ENCODE data around the gene SYNGR3.
"Not testable (repeated sequence)": the region's sequence is repeated elsewhere in the genome, so short reads cannot be mapped to it uniquely, and the experiment has no call there.

Gene SYNGR3

DNA sequence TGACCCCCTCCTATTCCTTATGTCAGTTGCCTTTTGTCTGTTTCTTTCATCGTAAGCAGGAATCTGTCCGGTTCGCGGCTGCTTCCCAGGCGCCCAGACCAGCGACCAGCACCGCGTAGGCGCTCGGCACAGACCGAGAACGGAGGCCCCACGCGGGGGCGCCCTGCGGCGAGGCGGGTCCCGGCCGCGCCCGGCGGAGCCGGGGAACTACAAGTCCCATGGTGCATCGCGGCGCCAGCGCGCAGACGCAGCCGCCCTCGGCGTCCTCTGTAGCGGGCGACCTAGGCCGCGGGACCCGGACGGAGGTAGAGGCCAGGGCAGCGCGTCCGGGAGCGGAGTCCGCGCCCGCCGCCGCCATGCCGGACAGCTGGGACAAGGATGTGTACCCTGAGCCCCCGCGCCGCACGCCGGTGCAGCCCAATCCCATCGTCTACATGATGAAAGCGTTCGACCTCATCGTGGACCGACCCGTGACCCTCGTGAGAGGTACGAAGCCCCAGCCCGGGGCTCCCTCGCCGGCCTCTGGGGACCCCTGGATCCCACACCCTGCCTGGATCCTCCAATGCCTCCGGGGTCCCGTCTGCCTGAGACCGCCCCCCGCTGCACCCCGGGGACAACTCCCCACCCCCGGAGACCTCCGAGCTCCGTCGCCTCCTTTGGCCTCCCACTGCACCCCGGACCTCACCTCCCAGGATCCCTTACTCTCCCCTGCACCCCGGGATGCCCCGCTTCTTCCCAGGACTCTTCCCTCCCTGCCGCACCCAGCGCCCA is 30.3 kb upstream of the SYNGR3 start, which contains the start of gene NDUFB10:
NDUFB10 (plus strand) TSS at position 270 of the 771 bp plus-strand sequence; CDS start at position 357, 87 bp downstream.
- peak; percentile 87 for DNase-seq

DNA sequence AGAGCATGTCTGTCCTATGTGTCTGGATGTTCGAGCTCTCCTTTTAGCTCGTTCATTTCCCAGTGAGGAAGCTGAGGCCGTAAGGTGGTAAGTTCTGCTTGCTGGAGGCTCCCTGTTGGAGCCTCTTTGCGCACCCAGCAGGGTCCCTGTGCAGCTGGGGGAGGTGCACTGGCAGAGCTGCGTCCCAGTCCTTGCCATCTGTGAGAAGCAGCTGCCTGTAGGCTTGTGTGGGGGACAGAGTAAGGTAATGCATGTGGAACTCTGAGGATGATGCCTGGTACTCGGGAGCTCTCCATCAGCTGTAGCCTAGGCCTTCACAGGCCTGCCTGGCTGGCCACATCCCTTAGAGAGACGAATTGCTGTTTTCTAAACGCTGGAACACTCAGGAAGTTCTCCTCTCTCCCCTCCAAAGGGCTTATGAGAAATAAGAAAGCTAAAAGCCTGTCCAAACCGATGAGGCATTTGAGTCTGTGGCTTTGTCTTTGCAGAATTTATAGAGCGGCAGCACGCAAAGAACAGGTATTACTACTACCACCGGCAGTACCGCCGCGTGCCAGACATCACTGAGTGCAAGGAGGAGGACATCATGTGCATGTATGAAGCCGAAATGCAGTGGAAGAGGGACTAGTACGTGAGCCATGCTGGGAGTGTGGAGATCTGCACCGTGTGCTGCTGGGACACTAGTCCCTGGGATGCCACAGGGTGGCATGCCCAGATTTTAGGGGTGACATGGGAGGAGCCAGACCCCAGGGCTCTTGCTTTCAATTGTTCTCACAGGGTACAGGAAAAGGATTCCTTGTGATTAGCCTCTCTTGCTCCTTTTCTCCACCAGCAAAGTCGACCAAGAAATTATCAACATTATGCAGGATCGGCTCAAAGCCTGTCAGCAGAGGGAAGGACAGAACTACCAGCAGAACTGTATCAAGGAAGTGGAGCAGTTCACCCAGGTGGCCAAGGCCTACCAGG is 28.8 kb upstream of the SYNGR3 start:
- peak; percentile 68 for DNase-seq

DNA sequence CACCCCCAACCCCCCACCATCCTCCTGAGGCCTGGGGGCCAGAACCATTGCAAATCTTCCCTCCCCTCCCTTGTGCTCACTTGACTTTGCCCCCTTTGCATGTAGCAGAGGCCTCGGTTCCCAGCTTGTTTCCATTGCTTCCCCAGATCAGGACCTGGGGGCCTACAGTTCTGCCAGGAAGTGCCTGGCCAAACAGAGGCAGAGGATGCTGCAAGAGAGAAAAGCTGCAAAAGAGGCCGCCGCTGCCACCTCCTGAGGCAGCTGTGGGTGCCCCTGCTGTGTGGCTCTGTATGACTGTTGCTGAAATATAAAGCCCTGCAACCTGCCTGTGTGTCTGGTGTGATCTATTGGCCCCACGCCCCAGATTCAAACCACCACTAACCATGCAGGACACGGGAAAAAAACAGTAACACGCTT is 28.1 kb upstream of the SYNGR3 start:
- no peak for DNase-seq

DNA sequence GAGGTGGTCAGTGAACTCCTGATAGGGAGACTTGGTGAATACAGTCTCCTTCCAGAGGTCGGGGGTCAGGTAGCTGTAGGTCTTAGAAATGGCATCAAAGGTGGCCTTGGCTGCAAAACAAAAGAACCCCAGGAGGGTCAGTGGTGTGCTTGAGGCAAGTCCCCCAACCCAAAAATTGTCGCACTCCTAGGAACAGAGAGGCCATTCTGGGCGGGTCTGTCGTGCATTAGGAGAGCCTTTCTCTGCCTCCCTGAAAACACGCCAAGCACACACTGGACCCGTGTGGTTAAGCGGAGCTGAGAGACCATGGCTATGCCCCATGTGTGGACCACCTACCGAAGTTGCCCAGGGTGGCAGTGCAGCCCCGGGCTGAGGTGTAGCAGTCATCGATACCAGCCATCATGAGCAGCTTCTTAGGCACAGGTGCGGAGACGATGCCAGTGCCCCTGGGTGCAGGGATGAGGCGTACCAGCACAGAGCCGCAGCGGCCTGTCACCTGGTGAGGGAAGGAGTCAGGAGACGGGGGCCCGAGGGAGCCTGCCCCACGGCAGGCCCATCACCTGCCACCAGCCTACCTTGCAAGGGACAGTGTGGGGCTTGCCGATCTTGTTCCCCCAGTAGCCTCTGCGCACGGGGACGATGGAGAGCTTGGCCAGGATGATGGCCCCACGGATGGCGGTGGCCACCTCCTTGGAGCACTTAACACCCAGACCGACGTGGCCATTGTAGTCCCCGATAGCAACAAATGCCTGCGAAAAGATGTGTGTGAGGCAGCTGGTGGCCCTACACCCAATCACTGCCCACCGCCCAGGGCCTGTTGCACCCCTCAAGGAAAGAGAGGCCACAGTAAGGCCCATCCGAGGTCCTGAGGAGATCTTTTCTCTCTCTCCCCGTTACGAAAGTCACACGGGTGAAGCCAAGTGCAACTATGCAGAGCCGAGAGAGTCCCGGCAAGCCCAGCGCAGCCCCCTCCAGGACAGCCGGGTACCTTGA is 27.3 kb upstream of the SYNGR3 start:
- not testable (repeated sequence) for DNase-seq

DNA sequence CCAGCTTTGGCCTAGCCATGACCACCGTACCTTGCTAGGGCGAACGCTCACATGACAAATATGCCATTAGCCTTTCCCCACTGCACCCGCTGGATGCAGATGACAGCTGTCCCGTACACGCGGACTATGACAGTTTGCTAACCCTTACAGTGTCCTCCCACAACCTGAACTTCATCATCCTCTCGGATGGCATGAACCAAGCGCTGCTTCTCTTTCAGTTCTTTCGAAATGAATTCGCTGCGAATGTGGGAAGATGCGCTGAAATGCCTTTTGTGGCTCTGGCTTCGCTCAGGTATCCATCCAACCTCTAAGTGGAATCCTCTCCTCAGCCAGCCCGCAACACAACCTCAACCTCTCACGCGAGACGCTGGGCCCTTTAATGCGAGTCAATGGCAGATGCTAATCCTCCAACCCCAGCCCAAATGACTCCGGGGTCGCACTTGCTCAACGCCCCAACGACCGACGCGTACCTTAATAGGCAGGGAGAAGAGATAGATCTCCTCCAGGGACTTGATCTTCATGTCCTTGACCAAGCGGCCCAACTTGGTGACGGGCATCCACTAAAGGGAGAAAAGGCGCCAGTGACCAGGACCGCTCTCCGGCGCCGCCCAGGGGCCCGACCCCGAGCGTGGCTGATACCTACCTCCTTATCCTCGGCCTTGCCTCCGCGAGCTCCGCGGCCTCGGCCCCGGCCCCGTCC is 25.8 kb upstream of the SYNGR3 start:
- no peak for DNase-seq

DNA sequence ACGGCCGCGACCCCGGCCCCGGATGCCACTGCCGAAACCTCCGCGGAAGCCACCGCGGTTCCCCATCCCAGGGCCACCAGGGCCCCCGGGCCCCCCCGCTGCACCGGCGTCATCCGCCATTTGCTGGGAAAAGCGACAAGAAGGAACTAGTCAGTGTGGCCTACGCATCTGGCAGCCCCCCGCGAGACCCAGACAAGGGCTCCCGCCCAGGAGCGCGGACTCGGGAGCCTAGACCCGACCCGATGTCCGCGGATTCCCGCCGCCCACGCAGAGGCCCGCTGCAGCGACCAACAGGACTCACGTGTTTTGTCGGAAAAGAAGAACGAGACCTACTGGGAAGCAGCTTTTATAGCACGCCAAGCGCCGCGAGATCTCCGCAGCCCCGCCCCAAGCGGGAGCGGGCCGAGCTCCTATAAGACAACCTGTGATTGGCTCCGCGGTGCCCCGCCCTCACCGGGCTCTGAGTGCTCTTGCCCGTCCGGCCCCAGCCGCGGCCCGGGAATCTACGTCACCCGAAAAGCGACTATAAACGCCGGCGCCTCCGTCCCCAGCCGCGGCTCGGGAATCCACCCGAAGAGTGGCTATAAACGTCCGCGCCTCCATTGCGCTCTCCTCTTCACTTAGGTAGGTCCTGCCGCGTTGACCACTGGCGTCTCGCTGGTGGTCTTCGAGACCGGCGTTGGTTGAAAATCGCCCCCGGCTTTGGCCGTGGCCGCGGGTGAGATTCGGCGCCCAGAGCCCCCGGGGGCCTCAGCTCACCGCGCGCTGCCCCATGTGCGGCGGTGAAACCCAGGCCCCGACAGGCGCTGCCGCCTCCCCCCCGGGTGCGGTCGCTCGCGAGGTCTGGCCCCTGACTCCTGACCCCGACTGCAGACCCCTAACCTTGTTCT is 25.0 kb upstream of the SYNGR3 start, which contains the start of gene RPS2:
RPS2 (minus strand) TSS at position 321 of the 890 bp plus-strand sequence; CDS start at position 120, 201 bp downstream.
- peak; percentile 99 for DNase-seq

DNA sequence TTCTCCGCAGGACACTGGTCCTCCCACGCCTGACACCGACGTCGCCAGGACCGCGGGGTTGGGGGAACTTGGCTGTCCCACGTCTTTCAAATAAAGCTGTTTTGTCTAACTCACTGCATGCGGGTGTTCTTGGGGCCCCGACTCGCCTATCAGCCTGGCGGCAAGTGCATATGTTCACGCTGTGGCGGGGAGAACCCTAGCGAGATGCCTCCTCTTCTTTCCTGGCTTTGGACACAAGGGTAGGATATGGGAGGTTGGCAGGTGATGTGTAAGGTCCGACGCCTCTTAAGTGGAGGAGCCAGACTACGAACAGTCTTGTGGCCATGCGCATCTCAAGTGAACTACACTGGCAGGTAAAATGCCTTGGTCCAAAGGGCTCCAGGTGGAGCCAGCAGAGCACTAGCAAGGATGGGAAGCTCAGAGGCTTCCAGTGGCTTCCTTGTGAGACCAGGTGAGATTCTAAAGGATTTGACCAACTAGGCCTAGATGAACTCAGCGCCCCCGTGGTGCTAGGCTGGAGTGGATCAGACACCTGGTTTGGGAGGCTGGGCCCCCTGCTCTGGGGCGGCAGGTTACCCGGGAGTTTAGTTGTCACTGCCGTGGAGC is 24.3 kb upstream of the SYNGR3 start:
- no peak for DNase-seq

DNA sequence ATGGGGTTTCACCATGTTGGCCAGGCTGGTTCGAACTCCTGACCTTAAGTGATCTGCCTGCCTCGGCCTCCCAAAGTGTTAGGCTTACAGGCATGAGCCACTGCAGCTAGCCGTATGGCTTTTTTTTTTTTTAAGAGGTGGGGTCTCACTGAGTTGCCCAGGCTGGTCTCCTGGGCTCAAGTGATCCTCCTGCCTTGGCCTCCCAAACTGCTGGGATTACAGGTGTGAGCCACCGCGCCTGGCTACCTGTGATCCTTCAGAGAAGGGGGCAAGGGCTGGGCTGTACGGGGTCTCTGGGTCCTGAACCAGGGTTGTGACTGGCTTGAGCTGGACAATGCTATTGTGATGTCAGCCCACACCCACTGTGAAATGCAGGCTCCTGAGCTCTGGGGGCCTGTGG is 23.3 kb upstream of the SYNGR3 start, which contains the start of gene RNF151:
RNF151 (plus strand) TSS at position 397 of the 400 bp plus-strand sequence. CDS start 26 bp downstream, outside the sequence.
- DNase-seq = no peak

DNA sequence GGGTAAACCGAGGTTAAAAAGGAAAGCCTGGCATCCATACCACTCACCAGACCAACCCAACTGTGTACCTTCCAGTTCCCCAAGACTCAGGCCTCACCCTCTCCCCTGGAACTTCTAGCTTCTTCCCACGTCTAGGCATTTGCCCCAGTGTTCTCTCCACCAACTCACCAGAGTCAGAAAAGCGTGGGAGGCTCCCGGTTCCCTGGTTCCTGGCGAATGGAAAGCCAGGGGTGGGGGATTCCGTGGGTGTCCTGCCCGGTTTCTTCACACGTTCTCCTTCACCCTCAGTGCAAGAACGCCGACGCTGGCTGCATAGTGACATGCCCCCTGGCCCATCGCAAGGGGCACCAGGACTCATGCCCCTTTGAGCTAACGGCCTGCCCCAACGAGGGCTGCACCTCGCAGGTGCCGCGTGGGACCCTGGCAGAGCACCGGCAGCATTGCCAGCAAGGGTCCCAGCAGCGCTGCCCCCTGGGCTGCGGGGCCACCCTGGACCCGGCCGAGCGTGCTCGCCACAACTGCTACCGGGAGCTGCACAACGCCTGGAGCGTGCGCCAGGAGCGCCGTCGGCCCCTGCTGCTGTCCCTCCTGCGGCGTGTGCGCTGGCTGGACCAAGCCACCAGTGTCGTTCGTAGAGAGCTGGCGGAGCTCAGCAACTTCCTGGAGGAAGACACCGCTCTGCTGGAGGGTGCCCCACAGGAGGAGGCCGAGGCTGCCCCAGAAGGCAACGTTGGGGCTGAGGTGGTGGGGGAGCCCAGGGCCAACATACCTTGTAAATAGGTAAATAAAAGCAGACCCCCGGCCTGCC is 21.4 kb upstream of the SYNGR3 start:
- DNase-seq = no peak

DNA sequence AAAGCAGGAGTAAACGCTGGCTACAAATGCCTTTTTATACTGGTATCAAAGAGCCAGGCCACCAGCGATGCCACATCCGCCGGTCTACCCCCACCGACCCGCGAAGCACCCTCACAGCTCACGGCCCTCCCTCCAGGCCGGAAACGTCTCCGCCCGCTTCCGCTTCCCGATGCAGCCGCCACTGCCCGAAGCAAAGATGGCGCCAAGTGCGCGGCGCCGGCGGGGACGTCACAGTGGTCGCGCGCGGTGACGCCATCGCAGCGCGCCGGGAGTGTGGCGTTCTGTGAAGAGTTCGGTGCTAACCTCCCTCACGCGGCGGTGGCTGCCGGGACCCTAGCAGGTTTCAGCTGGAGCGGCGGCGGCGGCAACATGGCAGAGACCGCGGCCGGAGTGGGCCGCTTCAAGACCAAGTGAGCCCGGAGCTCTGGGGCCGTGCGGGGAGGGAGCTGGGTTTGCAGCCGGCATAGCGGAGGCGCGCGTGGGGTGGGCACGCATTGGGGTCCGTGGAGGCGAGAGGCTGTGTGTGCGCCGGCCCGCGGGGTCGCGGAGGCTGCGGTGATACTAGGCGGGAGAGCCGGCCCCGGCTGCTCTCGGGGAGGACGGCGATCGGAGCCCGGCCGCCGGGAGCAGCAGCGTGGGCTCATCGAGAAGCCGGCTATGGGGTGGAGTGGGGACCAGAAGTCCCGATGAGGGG is 17.8 kb upstream of the SYNGR3 start, which contains the start of gene TBL3:
TBL3 (plus strand) TSS at position 258 of the 694 bp plus-strand sequence; CDS start at position 370, 112 bp downstream.
- DNase-seq = peak; percentile 94

DNA sequence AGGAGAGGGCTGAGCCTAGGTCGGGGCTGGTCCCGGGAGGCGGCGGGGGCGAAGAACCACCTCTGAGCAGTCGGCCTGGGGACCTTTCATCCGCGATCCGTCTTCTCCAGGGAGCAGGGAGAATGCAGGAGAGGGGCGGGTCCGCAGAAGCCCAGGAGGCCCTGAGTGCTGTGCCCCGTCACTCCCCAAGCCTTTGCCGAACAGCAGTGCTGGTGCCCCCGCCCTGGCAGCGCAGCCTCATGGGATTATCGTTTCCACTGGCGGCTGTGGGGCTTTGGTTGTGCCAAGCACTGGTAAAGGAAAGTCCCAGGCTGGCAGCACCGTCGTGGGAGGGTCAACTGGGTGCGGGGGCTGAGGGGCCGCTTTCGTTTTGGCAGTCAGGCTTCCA is 17.3 kb upstream of the SYNGR3 start:
- DNase-seq = no peak

DNA sequence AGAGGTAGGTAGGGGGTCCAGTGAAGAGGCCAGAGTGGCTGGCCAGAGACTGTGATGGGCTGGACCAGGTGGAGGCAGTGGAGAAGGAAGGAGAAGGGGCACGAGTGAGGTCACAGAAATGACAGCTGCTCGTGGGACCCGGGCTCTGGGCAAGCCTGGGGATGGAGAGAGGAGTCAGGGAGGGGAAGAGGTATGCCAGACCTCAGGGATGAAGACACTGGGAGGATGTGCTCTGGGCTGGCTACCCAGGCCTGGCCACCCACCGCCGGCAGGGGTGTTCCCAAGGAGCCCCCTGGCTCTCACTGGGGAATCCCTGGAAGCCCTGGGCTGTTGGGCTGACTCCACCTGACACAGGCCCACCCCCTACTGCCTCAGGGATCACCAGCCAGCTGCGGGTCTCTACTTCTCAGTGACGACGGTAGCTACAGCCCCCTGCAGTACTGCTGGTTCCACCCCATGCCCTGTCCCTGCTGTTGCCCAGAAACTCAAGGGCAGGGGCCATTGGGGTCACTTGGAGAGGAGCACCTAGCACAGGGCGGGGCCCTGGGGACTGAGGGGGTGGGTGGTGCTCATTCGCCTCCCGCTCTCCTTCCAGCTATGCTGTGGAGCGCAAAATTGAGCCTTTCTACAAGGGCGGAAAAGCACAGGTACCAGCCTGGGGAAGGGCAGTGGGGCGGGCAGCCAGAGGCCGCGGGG is 16.2 kb upstream of the SYNGR3 start:
- no peak for DNase-seq

DNA sequence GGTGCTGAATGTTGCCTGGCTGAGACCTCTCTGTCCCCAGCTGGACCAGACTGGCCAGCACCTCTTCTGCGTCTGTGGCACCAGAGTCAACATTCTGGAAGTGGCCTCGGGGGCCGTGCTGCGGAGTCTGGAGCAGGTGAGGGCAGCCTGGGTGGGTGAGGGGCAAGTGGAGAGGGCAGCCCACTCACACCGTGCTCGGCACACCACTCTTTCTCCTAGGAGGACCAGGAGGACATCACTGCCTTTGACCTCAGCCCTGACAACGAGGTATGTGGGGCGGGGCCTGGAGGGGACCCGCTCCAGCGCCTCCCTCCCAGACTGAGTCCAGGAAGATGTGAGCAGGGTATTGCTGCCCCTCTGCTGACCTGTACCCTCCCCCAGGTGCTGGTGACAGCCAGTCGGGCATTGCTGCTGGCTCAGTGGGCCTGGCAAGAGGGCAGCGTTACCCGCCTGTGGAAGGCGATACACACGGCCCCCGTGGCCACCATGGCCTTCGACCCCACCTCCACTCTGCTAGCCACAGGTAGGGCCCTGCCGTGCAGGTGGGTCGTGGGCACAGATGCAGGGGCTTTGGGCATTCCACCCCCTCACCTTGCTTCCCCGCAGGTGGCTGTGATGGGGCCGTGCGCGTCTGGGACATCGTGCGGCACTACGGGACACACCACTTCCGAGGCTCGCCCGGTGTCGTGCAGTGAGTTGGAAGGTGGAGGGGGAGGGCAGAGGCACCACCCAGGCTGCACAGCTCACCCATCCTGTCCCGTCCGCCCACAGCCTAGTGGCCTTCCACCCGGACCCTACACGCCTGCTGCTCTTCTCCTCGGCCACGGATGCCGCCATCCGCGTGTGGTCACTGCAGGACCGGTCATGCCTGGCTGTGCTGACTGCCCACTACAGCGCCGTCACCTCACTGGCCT is 15.4 kb upstream of the SYNGR3 start:
- no peak for DNase-seq

DNA sequence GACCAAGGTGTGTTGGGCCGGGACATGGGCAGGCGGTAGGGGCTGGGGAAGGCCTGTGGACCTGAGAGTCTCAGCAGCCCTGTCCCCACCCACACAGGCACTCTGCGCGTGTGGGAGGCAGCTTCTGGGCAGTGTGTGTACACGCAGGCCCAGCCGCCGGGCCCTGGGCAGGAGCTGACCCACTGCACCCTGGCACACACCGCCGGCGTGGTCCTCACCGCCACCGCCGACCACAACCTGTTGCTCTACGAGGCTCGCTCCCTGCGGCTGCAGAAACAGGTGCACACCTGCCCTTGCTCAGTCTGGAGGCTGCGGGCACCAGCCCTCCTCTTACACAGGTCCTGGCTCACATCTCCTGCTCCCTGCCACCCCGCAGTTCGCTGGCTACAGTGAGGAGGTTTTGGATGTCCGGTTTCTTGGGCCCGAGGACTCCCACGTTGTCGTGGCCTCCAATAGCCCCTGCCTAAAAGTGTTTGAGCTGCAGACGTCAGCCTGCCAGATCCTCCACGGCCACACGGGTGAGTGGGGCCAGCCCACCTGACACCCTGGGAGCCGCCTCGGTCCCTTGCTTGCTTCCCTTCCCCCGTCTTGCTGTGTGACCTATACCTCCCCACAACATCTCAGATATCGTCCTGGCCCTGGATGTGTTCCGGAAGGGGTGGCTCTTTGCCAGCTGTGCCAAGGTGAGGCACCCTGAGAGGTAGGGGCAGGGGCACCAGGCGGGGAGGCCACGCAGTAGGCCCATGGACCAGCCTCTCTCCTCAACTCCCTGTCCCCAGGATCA is 14.1 kb upstream of the SYNGR3 start:
- no peak for DNase-seq

DNA sequence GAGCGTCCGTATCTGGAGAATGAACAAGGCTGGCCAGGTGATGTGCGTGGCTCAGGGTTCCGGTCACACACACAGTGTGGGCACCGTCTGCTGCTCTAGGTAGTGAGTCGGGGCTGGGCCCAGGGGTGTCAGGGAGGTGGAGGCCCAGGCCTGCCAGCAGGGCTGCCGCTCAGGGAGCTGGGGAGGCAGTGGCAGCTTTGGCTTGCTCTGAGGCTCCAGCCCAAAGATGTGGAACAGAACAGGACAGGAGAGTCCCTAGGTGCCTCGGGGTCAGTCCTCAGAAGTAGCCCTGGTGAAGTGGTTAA is 13.6 kb upstream of the SYNGR3 start:
- DNase-seq = no peak

All from NCI-H345 (cell line).